Neutrophil (primary cell): ENCODE results near the gene SLC4A11.

Experiments used
- H3K27ac ChIP-seq: fragments of 200-600 bp; sonication (generic); 2 replicates; pipeline ENCODE4 v1.5.1; 2016; ENCODE audit warnings: mild to moderate bottlenecking, moderate library complexity
- H3K27me3 ChIP-seq: fragments of 200-600 bp; sonication (generic); 2 replicates; pipeline ENCODE4 v1.6.0; 2016; ENCODE audit warnings: mild to moderate bottlenecking
- H3K36me3 ChIP-seq: fragments of 200-600 bp; sonication (generic); 2 replicates; pipeline ENCODE4 v1.5.1; 2017
- H3K4me1 ChIP-seq, 2 experiments: fragments of 200-600 bp in 1 of 2; sonication (generic) in 1 of 2; 1 replicate in 1 of 2; 2 replicates in 1 of 2; pipeline versions ENCODE4 v1.5.1 to v1.6.1; 2013 to 2016; ENCODE audit warnings: low read depth in 1 of 2, low read length in 1 of 2, mild to moderate bottlenecking in 1 of 2, moderate library complexity in 1 of 2; ENCODE audit not compliant: control insufficient read depth in 1 of 2, insufficient read depth in 1 of 2
- H3K4me3 ChIP-seq, 2 experiments: fragments of 200-600 bp in 1 of 2; sonication (generic) in 1 of 2; 1 replicate in 1 of 2; 2 replicates in 1 of 2; pipeline ENCODE4 v1.5.1; 2013 to 2016; ENCODE audit warnings: low read depth in 1 of 2, low read length in 1 of 2, mild to moderate bottlenecking in 1 of 2, moderate library complexity in 1 of 2
- H3K9me3 ChIP-seq: fragments of 200-600 bp; sonication (generic); 2 replicates; pipeline ENCODE4 v1.5.1; 2016
- TF ChIP-seq, protein P1 (sequence below): fragments of 200-600 bp; sonication (generic); IDR thresholded peaks from 2 replicates; pipeline ENCODE4 v1.5.1; 2016; ENCODE audit warnings: antibody characterized with exemption

Gene SLC4A11

DNA sequence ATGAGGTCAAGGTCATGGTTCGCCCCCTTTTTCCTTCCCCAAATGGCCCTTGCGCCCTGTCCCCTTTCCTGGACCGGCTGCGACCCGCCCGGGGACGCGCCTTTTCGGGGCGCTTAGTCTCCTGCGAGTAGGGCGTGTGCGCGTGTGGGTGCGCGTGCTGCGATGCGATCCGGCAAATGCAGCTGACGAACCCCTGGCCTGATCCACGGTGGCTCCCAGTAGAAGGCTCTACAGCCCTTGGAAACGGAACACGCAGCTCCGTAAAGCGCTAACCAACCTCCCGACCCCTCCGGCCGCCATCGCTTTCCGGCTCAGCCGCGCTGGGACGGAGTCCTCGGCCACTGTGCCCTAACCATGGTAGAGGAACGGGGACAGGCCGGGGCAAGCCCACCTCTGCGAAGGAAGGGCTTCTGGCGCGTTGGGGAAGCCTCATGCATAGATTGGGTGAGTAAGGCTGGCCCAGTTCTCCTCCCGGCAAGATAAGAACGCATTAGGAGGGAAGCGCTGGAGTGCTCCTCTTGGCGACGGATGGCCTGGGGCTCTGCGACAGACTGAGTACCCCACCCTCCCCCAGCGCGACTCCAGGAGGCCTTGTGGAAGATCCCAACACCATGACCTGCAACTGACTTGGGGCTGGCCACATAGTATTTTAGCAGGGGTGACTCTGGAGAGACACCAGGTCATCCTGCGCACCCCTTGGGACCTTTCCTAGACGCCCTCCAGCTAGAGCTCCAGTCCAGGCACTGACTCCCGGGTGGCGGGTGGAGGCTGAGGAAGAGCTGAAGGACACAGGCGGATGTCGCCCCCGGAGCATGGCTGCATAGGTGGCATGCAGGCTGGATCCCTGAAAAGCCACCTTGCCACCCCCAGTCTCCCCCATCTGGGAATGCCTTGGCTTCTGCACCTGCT is 1.1 kb upstream of the SLC4A11 start:
- H3K9me3 ChIP-seq: no peaks in the 10 kb centered on the region
- peak overlapping the region; percentile 53 to 69 for H3K4me3 ChIP-seq
- TF ChIP-seq, protein P1, sequence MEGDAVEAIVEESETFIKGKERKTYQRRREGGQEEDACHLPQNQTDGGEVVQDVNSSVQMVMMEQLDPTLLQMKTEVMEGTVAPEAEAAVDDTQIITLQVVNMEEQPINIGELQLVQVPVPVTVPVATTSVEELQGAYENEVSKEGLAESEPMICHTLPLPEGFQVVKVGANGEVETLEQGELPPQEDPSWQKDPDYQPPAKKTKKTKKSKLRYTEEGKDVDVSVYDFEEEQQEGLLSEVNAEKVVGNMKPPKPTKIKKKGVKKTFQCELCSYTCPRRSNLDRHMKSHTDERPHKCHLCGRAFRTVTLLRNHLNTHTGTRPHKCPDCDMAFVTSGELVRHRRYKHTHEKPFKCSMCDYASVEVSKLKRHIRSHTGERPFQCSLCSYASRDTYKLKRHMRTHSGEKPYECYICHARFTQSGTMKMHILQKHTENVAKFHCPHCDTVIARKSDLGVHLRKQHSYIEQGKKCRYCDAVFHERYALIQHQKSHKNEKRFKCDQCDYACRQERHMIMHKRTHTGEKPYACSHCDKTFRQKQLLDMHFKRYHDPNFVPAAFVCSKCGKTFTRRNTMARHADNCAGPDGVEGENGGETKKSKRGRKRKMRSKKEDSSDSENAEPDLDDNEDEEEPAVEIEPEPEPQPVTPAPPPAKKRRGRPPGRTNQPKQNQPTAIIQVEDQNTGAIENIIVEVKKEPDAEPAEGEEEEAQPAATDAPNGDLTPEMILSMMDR: no peak
- H3K27me3 ChIP-seq: peaks cover 100% of the 10 kb centered on the region
- no peak overlapping the region for H3K27ac ChIP-seq
- peaks cover 17 to 24% of the 10 kb centered on the region in 2 experiments for H3K4me1 ChIP-seq
- H3K36me3 ChIP-seq: no peaks in the 10 kb centered on the region

DNA sequence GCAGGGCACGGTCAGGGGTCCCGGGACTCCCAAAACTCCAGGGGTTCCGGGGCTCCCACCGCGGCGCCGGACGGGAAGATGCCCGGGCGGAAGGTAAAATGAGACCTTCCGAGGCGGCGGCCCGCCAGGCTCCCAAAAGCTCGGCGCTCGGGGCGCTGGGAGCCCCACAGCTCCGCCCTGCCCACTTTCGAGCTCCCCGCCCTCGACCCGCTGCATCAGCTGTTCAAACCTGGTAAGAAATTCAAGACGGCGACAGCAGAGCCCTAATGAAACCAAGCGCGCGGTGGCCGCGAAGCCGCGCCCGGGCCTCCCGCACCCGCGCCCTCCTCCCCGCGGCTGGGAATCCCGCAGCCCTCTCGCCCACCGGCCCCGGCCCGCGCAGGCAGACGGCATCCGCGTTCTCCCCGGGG is 369 bp downstream of the SLC4A11 start:
- H3K9me3 ChIP-seq: no peaks in the 10 kb centered on the region
- H3K27ac ChIP-seq: no peak overlapping the region
- peaks cover 17 to 24% of the 10 kb centered on the region in 2 experiments for H3K4me1 ChIP-seq
- H3K36me3 ChIP-seq: no peaks in the 10 kb centered on the region
- H3K27me3 ChIP-seq: peaks cover 99% of the 10 kb centered on the region
- TF ChIP-seq, protein P1: no peak
- peak overlapping the region; percentile 53 to 69 for H3K4me3 ChIP-seq

DNA sequence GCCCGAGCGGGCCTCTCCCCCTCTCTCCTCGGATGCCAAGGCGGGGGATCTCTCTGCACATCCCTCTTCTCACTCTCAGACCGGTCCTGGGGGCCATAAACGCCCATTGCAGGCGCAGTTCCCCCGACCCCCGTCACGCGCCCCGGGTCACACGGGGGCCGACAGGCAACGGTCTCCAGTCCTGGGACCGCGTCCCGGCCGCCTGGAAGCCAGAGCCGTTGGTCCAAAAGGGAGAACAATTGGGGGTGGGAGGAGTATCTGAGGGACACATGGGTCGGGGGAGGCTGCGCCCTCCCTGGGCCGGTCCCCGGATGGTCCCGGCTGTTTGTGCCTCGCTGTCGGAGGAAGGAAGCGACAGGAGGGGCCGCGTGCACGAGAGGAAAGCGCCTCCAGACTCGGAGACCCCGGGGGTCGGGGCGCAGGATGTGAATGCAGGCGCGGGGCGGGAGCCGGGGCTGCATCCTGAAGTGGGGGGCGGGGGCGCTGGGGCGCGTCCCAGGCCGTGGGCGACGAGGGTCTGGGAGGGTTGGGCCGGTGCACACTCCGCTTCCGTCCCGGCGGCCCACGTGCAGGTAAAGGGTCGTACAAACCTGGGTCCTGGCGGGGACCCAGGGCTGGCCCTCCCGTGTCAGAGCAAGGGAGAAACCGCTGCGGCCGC is 903 bp downstream of the SLC4A11 start:
- Histone ChIP-seq H3K4me3 (peak overlapping the region; percentile 53 to 69), H3K27ac (no peak overlapping the region), H3K27me3 (peaks cover 93% of the 10 kb centered on the region), H3K9me3 (no peaks in the 10 kb centered on the region), H3K4me1 (peaks cover 17 to 24% of the 10 kb centered on the region in 2 experiments), H3K36me3 (no peaks in the 10 kb centered on the region)
- TF ChIP-seq, protein P1: no peak

DNA sequence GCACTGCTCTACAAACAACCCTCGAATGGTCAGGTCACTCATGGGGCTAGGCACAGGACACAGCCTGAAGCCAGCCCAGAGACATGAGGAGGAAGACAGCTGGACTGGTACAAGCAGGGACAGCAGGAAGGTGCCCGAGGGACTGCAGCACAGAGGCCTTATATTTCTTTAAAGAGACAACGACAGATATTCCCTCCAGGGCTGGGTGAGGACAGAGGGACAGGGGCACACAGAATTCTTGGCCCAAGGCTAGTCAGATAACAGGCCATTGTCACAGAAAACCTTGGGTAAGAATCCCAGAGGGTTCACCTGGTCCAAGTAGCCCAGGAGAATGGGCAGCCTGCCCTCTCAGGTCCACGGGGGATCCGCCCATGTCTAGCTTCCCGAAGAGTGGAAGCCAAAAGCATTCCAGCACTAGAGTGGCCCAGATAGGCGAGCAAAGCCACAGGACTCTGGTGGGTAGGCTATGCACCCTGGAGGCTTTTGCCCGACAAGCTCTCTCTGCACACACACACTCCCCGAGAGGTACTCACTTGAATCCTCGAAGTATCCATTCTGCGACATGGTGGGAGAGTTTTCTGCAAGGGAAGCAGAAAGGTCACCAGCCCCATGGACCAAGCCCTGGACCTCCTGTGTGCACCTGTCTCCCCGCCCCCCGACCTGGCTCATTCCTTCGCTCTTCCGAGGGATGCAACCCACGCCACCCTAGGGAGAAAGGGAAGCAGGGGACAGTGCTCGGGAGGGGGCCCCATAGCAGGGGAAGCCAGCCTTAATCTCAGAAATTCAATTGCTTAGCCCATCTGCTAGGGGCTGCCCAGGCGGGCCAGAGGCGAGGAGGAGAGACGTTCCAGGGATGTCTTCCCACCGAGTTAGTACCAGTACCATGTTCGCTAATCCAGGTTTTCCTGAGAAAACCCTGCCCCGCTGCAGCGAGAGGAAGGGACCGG is 1.7 kb downstream of the SLC4A11 start:
- H3K4me3 ChIP-seq: no peak overlapping the region
- no peaks in the 10 kb centered on the region for H3K36me3 ChIP-seq
- TF ChIP-seq, protein P1: no peak
- H3K27ac ChIP-seq: no peak overlapping the region
- H3K27me3 ChIP-seq: peaks cover 85% of the 10 kb centered on the region
- H3K9me3 ChIP-seq: no peaks in the 10 kb centered on the region
- H3K4me1 ChIP-seq: peaks cover 17 to 24% of the 10 kb centered on the region in 2 experiments

DNA sequence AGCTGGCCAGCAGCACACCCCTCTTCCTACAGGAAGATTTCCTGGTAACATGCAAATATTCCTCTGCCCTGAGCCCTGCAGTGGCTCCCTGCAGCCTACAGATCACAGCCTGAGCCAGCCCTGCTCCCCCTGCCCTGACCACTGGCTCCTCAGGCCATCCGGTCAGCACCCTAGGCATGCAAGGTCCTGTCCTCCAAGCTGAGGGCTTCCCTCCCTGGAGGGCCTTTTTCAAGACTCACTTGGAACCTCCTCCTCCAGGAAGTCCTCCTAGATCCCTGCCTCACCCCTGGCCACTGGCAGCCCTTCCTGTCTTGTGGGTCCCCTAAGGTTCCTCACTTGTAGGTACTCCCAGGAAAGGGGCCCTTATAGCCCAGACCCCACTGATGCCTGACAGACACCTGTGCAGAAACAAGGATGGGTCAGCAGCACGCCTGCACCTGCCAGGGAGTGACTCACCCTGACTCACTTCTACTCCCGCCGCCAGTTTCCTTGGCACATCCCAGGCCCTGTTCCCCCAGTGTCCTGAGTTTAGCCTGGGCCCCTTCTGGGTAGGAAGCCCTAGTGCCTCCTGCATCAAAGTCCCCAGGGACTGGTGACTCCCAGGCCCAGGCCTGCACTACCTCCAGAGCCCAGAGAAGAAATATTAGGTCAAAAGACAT is 3.2 kb downstream of the SLC4A11 start:
- Histone ChIP-seq H3K27ac (no peak overlapping the region), H3K36me3 (no peaks in the 10 kb centered on the region), H3K9me3 (no peaks in the 10 kb centered on the region), H3K4me3 (no peak overlapping the region), H3K4me1 (peaks cover 17 to 24% of the 10 kb centered on the region in 2 experiments), H3K27me3 (peaks cover 70% of the 10 kb centered on the region)
- TF ChIP-seq, protein P1: no peak
